Measurements from ENCODE around the gene SLC25A29.
"Not testable (repeated sequence)": the region's sequence is repeated elsewhere in the genome, so short reads cannot be mapped to it uniquely, and the experiment has no call there.

SLC25A29 gene

GRCh38 chr14:100309028-100309737 lies 2.9 kb upstream of the SLC25A29 start:
- Histone ChIP-seq H3K9me2 (replicated peaks; ENCODE audit: control insufficient read depth, low read length) (no peaks in the 10 kb centered on the region), H3K27me3 (ENCODE audit: control insufficient read depth, low read length) (peaks cover 37% of the 10 kb centered on the region), H3F3A (ENCODE audit: control insufficient read depth, insufficient read depth) (no peaks in the 10 kb centered on the region; the same call in 1 of the 2 replicates), H3K4me3 (ENCODE audit: low read length) (no peak overlapping the region), H3K79me2 (ENCODE audit: control insufficient read depth, low read length) (no peaks in the 10 kb centered on the region), H4K20me1 (ENCODE audit: control insufficient read depth, insufficient read depth, low read depth, low read length) (no peaks in the 10 kb centered on the region), H3K4me1 (ENCODE audit: control insufficient read depth, low read length) (peaks cover 35% of the 10 kb centered on the region), H3K4me2 (ENCODE audit: low read length) (no peak overlapping the region), H3K36me3 (ENCODE audit: control insufficient read depth, low read length) (no peaks in the 10 kb centered on the region), H3K9me3 (ENCODE audit: control insufficient read depth, insufficient read depth, low read length) (no peaks in the 10 kb centered on the region), H3K27ac (ENCODE audit: low read depth, low read length) (no peak overlapping the region)
- TF ChIP-seq CTCF (IDR thresholded peaks at IDR 0.05; ENCODE audit: low read depth, low read length, poor library complexity, severe bottlenecking) (no peak), EZH2phosphoT487 (IDR thresholded peaks at IDR 0.05; ENCODE audit: borderline replicate concordance, low read length) (no peak)

GRCh38 chr14:100308427-100308792 lies 2.2 kb upstream of the SLC25A29 start:
- Histone ChIP-seq H3K4me1 (ENCODE audit: control insufficient read depth, low read length) (peaks cover 35% of the 10 kb centered on the region), H3K27me3 (ENCODE audit: control insufficient read depth, low read length) (peaks cover 37% of the 10 kb centered on the region)
- H3K27ac ChIP-seq (ENCODE audit: low read depth, low read length); H3K4me3 ChIP-seq (ENCODE audit: low read length); H3K9me2 ChIP-seq (replicated peaks; ENCODE audit: control insufficient read depth, low read length); H3K36me3 ChIP-seq (ENCODE audit: control insufficient read depth, low read length); H3F3A ChIP-seq (ENCODE audit: control insufficient read depth, insufficient read depth); H3K9me3 ChIP-seq (ENCODE audit: control insufficient read depth, insufficient read depth, low read length); H3K4me2 ChIP-seq (ENCODE audit: low read length); H3K79me2 ChIP-seq (ENCODE audit: control insufficient read depth, low read length); H4K20me1 ChIP-seq (ENCODE audit: control insufficient read depth, insufficient read depth, low read depth, low read length): not testable (repeated sequence)

- Histone ChIP-seq H4K20me1 (ENCODE audit: control insufficient read depth, insufficient read depth, low read depth, low read length) (no peaks in the 10 kb centered on the region), H3K4me3 (ENCODE audit: low read length) (no peak overlapping the region), H3K79me2 (ENCODE audit: control insufficient read depth, low read length) (no peaks in the 10 kb centered on the region), H3K27me3 (ENCODE audit: control insufficient read depth, low read length) (peaks cover 37% of the 10 kb centered on the region), H3K36me3 (ENCODE audit: control insufficient read depth, low read length) (no peaks in the 10 kb centered on the region), H3K4me2 (ENCODE audit: low read length) (no peak overlapping the region), H3K4me1 (ENCODE audit: control insufficient read depth, low read length) (peaks cover 33% of the 10 kb centered on the region), H3K9me3 (ENCODE audit: control insufficient read depth, insufficient read depth, low read length) (no peaks in the 10 kb centered on the region), H3K27ac (ENCODE audit: low read depth, low read length) (no peak overlapping the region), H3K9me2 (replicated peaks; ENCODE audit: control insufficient read depth, low read length) (no peaks in the 10 kb centered on the region), H3F3A (ENCODE audit: control insufficient read depth, insufficient read depth) (no peaks in the 10 kb centered on the region; the same call in 1 of the 2 replicates)
- TF ChIP-seq EZH2phosphoT487 (IDR thresholded peaks at IDR 0.05; ENCODE audit: borderline replicate concordance, low read length) (no peak), CTCF (IDR thresholded peaks at IDR 0.05; ENCODE audit: low read depth, low read length, poor library complexity, severe bottlenecking) (no peak)
These were observed 1.7 kb upstream of the SLC25A29 start for GRCh38 chr14:100307766-100308426.
